ENCODE data around the gene MAJIN. TPM values are rescaled to one million over a fixed set of nuclear protein-coding genes. Genes with fewer than 3 reads are reported as not detected.

MAJIN gene
- total and polyA plus RNA-seq, 2 experiments from 2014 or later, result not detected

GRCh38 chr11:64933213-64933934 is 38.5 kb downstream of the MAJIN start:
- no peak overlapping the region for H3K4me2 ChIP-seq
- TF ChIP-seq EZH2phosphoT487 (IDR thresholded peaks at IDR 0.05; ENCODE audit: unreplicated experiment) (no peak), CTCF (conservative IDR thresholded peaks at IDR 0.05; ENCODE audit: low read depth in 2 of 2) (no peak), ZNF331 (CRISPR knock-in tag; IDR thresholded peaks at IDR 0.05; ENCODE audit: low read depth) (no peak), CREB1 (CRISPR knock-in tag; IDR thresholded peaks at IDR 0.05; ENCODE audit: low read depth) (no peak), ZNF114 (CRISPR knock-in tag; IDR thresholded peaks at IDR 0.05) (no peak), REST (IDR thresholded peaks at IDR 0.05; ENCODE audit: unreplicated experiment) (no peak), JUNB (IDR thresholded peaks at IDR 0.05; ENCODE audit: unreplicated experiment) (no peak), ZNF462 (CRISPR knock-in tag; IDR thresholded peaks at IDR 0.05) (no peak)
- no peaks in the 10 kb centered on the region for H4K20me1 ChIP-seq (replicated peaks; ENCODE audit: insufficient read depth)
- no peaks in the 10 kb centered on the region for H3K27me3 ChIP-seq (ENCODE audit: insufficient read depth)
- peaks cover 7% of the 10 kb centered on the region; the same call in 1 of the 2 replicates for H3K4me1 ChIP-seq (ENCODE audit: insufficient read depth)
- DNase-seq (ENCODE audit: low spot score) (no peak), ATAC-seq (no peak)
- no peaks in the 10 kb centered on the region for H3K9me2 ChIP-seq (ENCODE audit: insufficient read depth)
- no peaks in the 10 kb centered on the region for H3K36me3 Mint-ChIP-seq (ENCODE audit: low read depth)
- no peak overlapping the region for H3K27ac ChIP-seq (ENCODE audit: low read depth)
- H3K9me3 Mint-ChIP-seq, result no peaks in the 10 kb centered on the region
- peaks cover 16% of the 10 kb centered on the region for H3K27me3 Mint-ChIP-seq (ENCODE audit: insufficient read depth, low read depth, poor library complexity)
- no peak overlapping the region for H3K27ac Mint-ChIP-seq
- H3K4me3 Mint-ChIP-seq, result no peak overlapping the region
- H3F3A ChIP-seq (replicated peaks; ENCODE audit: low read depth), result no peaks in the 10 kb centered on the region
- peaks cover 29% of the 10 kb centered on the region for H3K4me1 Mint-ChIP-seq
- no peaks in the 10 kb centered on the region for H3K36me3 ChIP-seq (ENCODE audit: insufficient read depth)
- H2AFZ ChIP-seq, result no peak overlapping the region
- H3K4me3 ChIP-seq, result no peak overlapping the region
- H3K79me2 ChIP-seq (replicated peaks; ENCODE audit: insufficient read depth), result no peaks in the 10 kb centered on the region
